ENCODE data around the gene ARHGAP1.

ARHGAP1 gene

GRCh38 chr11:46663277-46663940, 37.0 kb downstream of the ARHGAP1 start:
- no peak for TF ChIP-seq CTCF (IDR thresholded peaks at IDR 0.05; ENCODE audit: control insufficient read depth, extremely low read depth, insufficient read depth)
- DNase-seq (ENCODE audit: low read depth) = no peak
- H3K4me3 ChIP-seq (ENCODE audit: low read depth, low read length) = no peak overlapping the region

- TF ChIP-seq CTCF (IDR thresholded peaks at IDR 0.05; ENCODE audit: control insufficient read depth, extremely low read depth, insufficient read depth) = no peak
- DNase-seq (ENCODE audit: low read depth) = no peak
- H3K4me3 ChIP-seq (ENCODE audit: low read depth, low read length) = no peak overlapping the region
Observed at GRCh38 chr11:46662366-46662765, 38.1 kb downstream of the ARHGAP1 start.

GRCh38 chr11:46661836-46662235, 38.6 kb downstream of the ARHGAP1 start:
- DNase-seq (ENCODE audit: low read depth) = no peak
- no peak overlapping the region for H3K4me3 ChIP-seq (ENCODE audit: low read depth, low read length)
- no peak for TF ChIP-seq CTCF (IDR thresholded peaks at IDR 0.05; ENCODE audit: control insufficient read depth, extremely low read depth, insufficient read depth)

GRCh38 chr11:46659908-46660307, 40.5 kb downstream of the ARHGAP1 start:
- no peak for TF ChIP-seq CTCF (IDR thresholded peaks at IDR 0.05; ENCODE audit: control insufficient read depth, extremely low read depth, insufficient read depth)
- no peak overlapping the region for H3K4me3 ChIP-seq (ENCODE audit: low read depth, low read length)
- no peak for DNase-seq (ENCODE audit: low read depth)

GRCh38 chr11:46658259-46658658, 42.2 kb downstream of the ARHGAP1 start:
- no peak for TF ChIP-seq CTCF (IDR thresholded peaks at IDR 0.05; ENCODE audit: control insufficient read depth, extremely low read depth, insufficient read depth)
- no peak for DNase-seq (ENCODE audit: low read depth)
- H3K4me3 ChIP-seq (ENCODE audit: low read depth, low read length) = no peak overlapping the region

- no peak overlapping the region for H3K4me3 ChIP-seq (ENCODE audit: low read depth, low read length)
- DNase-seq (ENCODE audit: low read depth) = no peak
- TF ChIP-seq CTCF (IDR thresholded peaks at IDR 0.05; ENCODE audit: control insufficient read depth, extremely low read depth, insufficient read depth) = no peak
Observed at GRCh38 chr11:46657186-46657585, 43.2 kb downstream of the ARHGAP1 start.

GRCh38 chr11:46655631-46656030, 44.8 kb downstream of the ARHGAP1 start:
- H3K4me3 ChIP-seq (ENCODE audit: low read depth, low read length) = no peak overlapping the region
- TF ChIP-seq CTCF (IDR thresholded peaks at IDR 0.05; ENCODE audit: control insufficient read depth, extremely low read depth, insufficient read depth) = no peak
- DNase-seq (ENCODE audit: low read depth) = no peak

All from LNCaP clone FGC (cell line).